Thymus (tissue), 11 donors: ENCODE data around the gene NPLOC4. TPM values are rescaled to one million over a fixed set of nuclear protein-coding genes. Genes with fewer than 3 reads are reported as not detected.
"Not testable (repeated sequence)": the region's sequence is repeated elsewhere in the genome, so short reads cannot be mapped to it uniquely, and the experiment has no call there.

Experiments used
- DNase-seq, 9 donors: peaks; one replicate each; pipeline ENCODE4 v3.0.0-alpha.2; 2013; ENCODE audit warnings: low spot score in 9 of 9, low read depth in 6 of 9, missing footprints in 1 of 9
- H3K27ac ChIP-seq, 2 donors: one replicate each; pipeline ENCODE4 v1.5.1; 2013; ENCODE audit warnings: control low read depth in 1 of 2, low read depth in 1 of 2, low read length in 1 of 2, mild to moderate bottlenecking in 1 of 2, moderate library complexity in 1 of 2
- H3K27me3 ChIP-seq, 2 donors: one replicate each; pipeline ENCODE4 v1.5.1; 2013; ENCODE audit warnings: low read length in 1 of 2; ENCODE audit not compliant: control insufficient read depth in 2 of 2, insufficient read depth in 1 of 2
- H3K36me3 ChIP-seq, 2 donors: one replicate each; pipeline ENCODE4 v1.5.1; 2013; ENCODE audit warnings: low read length in 1 of 2, mild to moderate bottlenecking in 1 of 2, moderate library complexity in 1 of 2; ENCODE audit not compliant: control insufficient read depth in 2 of 2, insufficient read depth in 2 of 2
- H3K4me1 ChIP-seq, 2 donors: one replicate each; pipeline ENCODE4 v1.5.1; 2013; ENCODE audit warnings: low read length in 2 of 2; ENCODE audit not compliant: control insufficient read depth in 2 of 2, insufficient read depth in 2 of 2
- H3K4me3 ChIP-seq, 2 donors: one replicate each; pipeline ENCODE4 v1.5.1; 2013; ENCODE audit warnings: low read length in 2 of 2, control low read depth in 1 of 2, mild to moderate bottlenecking in 1 of 2
- H3K9me3 ChIP-seq, 2 donors: one replicate each; pipeline ENCODE4 v1.5.1; 2013; ENCODE audit warnings: low read length in 1 of 2, mild to moderate bottlenecking in 1 of 2; ENCODE audit not compliant: control insufficient read depth in 2 of 2, insufficient read depth in 1 of 2
- WGBS: extraction: QIAGEN DNeasy Blood & Tissue Kit; methylation state at CpG from one replicate; pipeline ENCODE4 v1.1.7; 2013; 5-methylcytosine and 5-hydroxymethylcytosine counted together
- polyA plus RNA-seq: library from polyadenylated mRNA; stranded (reverse); fragments of 200-250 nt; gene quantifications from one replicate; pipeline ENCODE4 v1.2.3, GENCODE V29; 2013
- total RNA-seq: library from RNA; stranded (reverse); fragments of 120-200 nt; gene quantifications from one replicate; pipeline ENCODE4 v1.2.4, GENCODE V29; 2013
- donor health status: healthy.

NPLOC4 gene
- total and polyA plus RNA-seq, 2 donors: 26.1 to 43.3 TPM

GRCh38 chr17:81590121-81590520 lies 46.8 kb downstream of the NPLOC4 start:
- H3K36me3 ChIP-seq: peaks cover 84% of the 10 kb centered on the region in 2 donors
- 99% methylated on average over 8 of the region's 8 CpGs for whole genome bisulfite sequencing
- H3K27ac ChIP-seq: no peak overlapping the region
- DNase-seq: no peak
- no peaks in the 10 kb centered on the region for H3K27me3 ChIP-seq
- H3K4me3 ChIP-seq: no peak overlapping the region
- no peaks in the 10 kb centered on the region for H3K9me3 ChIP-seq
- H3K4me1 ChIP-seq: no peaks in the 10 kb centered on the region

GRCh38 chr17:81589612-81590011 lies 47.3 kb downstream of the NPLOC4 start:
- Histone ChIP-seq H3K27me3 (no peaks in the 10 kb centered on the region), H3K4me1 (no peaks in the 10 kb centered on the region), H3K36me3 (peaks cover 79 to 80% of the 10 kb centered on the region in 2 donors), H3K4me3 (no peak overlapping the region), H3K9me3 (no peaks in the 10 kb centered on the region), H3K27ac (no peak overlapping the region)
- DNase-seq: no peak
- WGBS: over 99% methylated on average over 5 of the region's 5 CpGs

GRCh38 chr17:81586096-81586495 lies 50.8 kb downstream of the NPLOC4 start:
- Histone ChIP-seq H3K4me1 (no peaks in the 10 kb centered on the region), H3K36me3 (peaks cover 78 to 83% of the 10 kb centered on the region in 2 donors), H3K27ac (no peak overlapping the region), H3K9me3 (no peaks in the 10 kb centered on the region), H3K4me3 (no peak overlapping the region), H3K27me3 (no peaks in the 10 kb centered on the region)
- no peak for DNase-seq
- 96% methylated on average over 4 of the region's 4 CpGs for WGBS

- H3K4me3 ChIP-seq, H3K4me1 ChIP-seq, H3K9me3 ChIP-seq, H3K27me3 ChIP-seq, H3K27ac ChIP-seq, DNase-seq: not testable (repeated sequence)
- 98% methylated on average over 14 of the region's 14 CpGs for WGBS
- peaks cover 74 to 75% of the 10 kb centered on the region in 2 donors for H3K36me3 ChIP-seq
These were observed 52.1 kb downstream of the NPLOC4 start for GRCh38 chr17:81584771-81585170.

- 97% methylated on average over 6 of the region's 6 CpGs for WGBS
- Histone ChIP-seq H3K4me3 (no peak overlapping the region), H3K36me3 (peaks cover 71 to 74% of the 10 kb centered on the region in 2 donors)
These were observed 53.1 kb downstream of the NPLOC4 start for GRCh38 chr17:81583589-81584342.

GRCh38 chr17:81582749-81583148 lies 54.2 kb downstream of the NPLOC4 start:
- Histone ChIP-seq H3K4me3 (no peak overlapping the region), H3K27me3 (no peaks in the 10 kb centered on the region), H3K4me1 (no peaks in the 10 kb centered on the region), H3K27ac (no peak overlapping the region), H3K36me3 (peaks cover 69 to 70% of the 10 kb centered on the region in 2 donors), H3K9me3 (no peaks in the 10 kb centered on the region)
- no peak for DNase-seq
- WGBS: 98% methylated on average over 12 of the region's 12 CpGs

More at GRCh38 chr17:81583589-81584342, 53.1 kb downstream of the NPLOC4 start:
- no peaks in the 10 kb centered on the region for H3K27me3 ChIP-seq
- H3K4me1 ChIP-seq: no peaks in the 10 kb centered on the region
- DNase-seq: no peak
- H3K27ac ChIP-seq: no peak overlapping the region
- H3K9me3 ChIP-seq: no peaks in the 10 kb centered on the region

GRCh38 chr17:81582341-81582740 lies 54.6 kb downstream of the NPLOC4 start:
- 86% methylated on average over 5 of the region's 5 CpGs for WGBS
- no peaks in the 10 kb centered on the region for H3K27me3 ChIP-seq

GRCh38 chr17:81581758-81582157 lies 55.2 kb downstream of the NPLOC4 start:
- Histone ChIP-seq H3K36me3 (peaks cover 71 to 76% of the 10 kb centered on the region in 2 donors), H3K9me3 (no peaks in the 10 kb centered on the region), H3K4me1 (no peaks in the 10 kb centered on the region), H3K4me3 (no peak overlapping the region), H3K27ac (no peak overlapping the region), H3K27me3 (no peaks in the 10 kb centered on the region)
- WGBS: 97% methylated on average over 8 of the region's 8 CpGs
- DNase-seq: no peak

More at GRCh38 chr17:81582341-81582740, 54.6 kb downstream of the NPLOC4 start:
- H3K4me1 ChIP-seq: no peaks in the 10 kb centered on the region
- H3K9me3 ChIP-seq: no peaks in the 10 kb centered on the region
- H3K27ac ChIP-seq: no peak overlapping the region
- DNase-seq: no peak
- H3K4me3 ChIP-seq: no peak overlapping the region
- peaks cover 70 to 74% of the 10 kb centered on the region in 2 donors for H3K36me3 ChIP-seq

GRCh38 chr17:81580481-81580880 lies 56.4 kb downstream of the NPLOC4 start:
- Histone ChIP-seq H3K36me3 (peaks cover 71 to 74% of the 10 kb centered on the region in 2 donors), H3K27ac (no peak overlapping the region), H3K9me3 (no peaks in the 10 kb centered on the region), H3K27me3 (no peaks in the 10 kb centered on the region), H3K4me3 (no peak overlapping the region), H3K4me1 (no peaks in the 10 kb centered on the region)
- no peak for DNase-seq
- over 99% methylated on average over 6 of the region's 6 CpGs for WGBS
